ENCODE measurements around the gene AFDN.

AFDN gene

DNA sequence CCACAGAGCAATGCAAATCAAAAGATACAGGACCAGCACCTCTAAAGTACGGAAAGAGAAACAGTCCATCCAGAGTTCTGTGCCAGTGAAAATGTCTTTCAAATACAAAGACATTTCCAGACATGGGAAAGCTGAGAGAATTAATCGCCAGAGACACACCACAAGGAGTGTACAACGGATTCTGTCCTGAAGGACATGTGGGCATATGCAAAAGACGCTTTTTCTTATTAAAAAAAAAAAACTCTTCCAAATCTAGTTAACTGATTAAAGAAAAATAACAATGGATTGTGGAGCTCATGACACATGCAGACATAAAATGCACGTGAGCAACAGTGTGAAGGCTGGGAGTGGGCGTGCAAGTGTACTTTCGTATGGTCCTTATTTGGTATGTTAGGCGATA is 193.5 kb downstream of the AFDN start:
- peaks cover 10% of the 10 kb centered on the region for H3K9me3 Mint-ChIP-seq
- no peaks in the 10 kb centered on the region for H3K36me3 Mint-ChIP-seq (ENCODE audit: low read depth)
- H3K27me3 Mint-ChIP-seq (ENCODE audit: low read depth): peaks cover 3% of the 10 kb centered on the region
- no peak overlapping the region for H3K27ac Mint-ChIP-seq
- no peaks in the 10 kb centered on the region for H3K4me1 Mint-ChIP-seq (ENCODE audit: low read depth)
- no peak overlapping the region for H3K4me3 Mint-ChIP-seq

DNA sequence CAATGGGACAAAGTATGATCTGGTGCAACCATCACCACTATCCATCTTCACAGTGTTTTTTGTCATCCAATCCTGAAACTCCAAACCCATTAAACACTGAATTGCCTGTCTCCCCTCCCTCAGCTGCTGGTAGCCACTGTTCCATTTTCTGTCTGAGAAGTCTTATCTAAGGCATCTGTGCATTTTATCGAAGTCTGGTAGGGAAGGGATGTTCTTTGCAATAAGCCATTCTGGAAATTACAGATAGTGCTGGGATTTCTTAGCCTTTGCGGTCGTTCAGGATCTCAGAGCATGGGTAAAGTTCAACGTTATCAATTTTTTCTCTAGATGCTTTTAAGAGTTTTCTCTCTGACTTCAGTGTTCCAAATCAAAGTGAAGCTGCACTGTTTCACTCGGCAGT is 194.9 kb downstream of the AFDN start:
- H3K4me1 Mint-ChIP-seq (ENCODE audit: low read depth): no peaks in the 10 kb centered on the region
- peaks cover 3% of the 10 kb centered on the region for H3K27me3 Mint-ChIP-seq (ENCODE audit: low read depth)
- H3K9me3 Mint-ChIP-seq: peaks cover 6% of the 10 kb centered on the region
- no peaks in the 10 kb centered on the region for H3K36me3 Mint-ChIP-seq (ENCODE audit: low read depth)
- no peak overlapping the region for H3K4me3 Mint-ChIP-seq
- H3K27ac Mint-ChIP-seq: no peak overlapping the region

Data from T-helper 1 cell treated with Interleukin-12 subunit alpha and Interleukin-12 subunit beta and Interleukin-4 antibody, amounts not matched to agents 30 μg/mL and 1 μg/mL, for 36 hours (primary cell).